Amniotic epithelial cell (primary cell): ENCODE data around the gene TACSTD2.
"Not testable (repeated sequence)": the region's sequence is repeated elsewhere in the genome, so short reads cannot be mapped to it uniquely, and the experiment has no call there.

Experiments
- DNase-seq: peaks from one replicate; pipeline ENCODE4 v3.0.0-alpha.2; 2010; ENCODE audit warnings: low read depth

Gene TACSTD2

GRCh38 chr1:58563715-58564114 lies 13.3 kb downstream of the TACSTD2 start:
- DNase-seq: not testable (repeated sequence)

GRCh38 chr1:58561633-58562032 lies 15.4 kb downstream of the TACSTD2 start:
- DNase-seq: no peak

GRCh38 chr1:58555393-58555792 lies 21.7 kb downstream of the TACSTD2 start:
- DNase-seq: no peak

GRCh38 chr1:58551186-58552140 lies 25.6 kb downstream of the TACSTD2 start:
- DNase-seq: no peak

- peak; percentile 24 for DNase-seq
These were observed 27.8 kb downstream of the TACSTD2 start for GRCh38 chr1:58549291-58549690.

GRCh38 chr1:58548371-58548770 lies 28.7 kb downstream of the TACSTD2 start:
- DNase-seq: peak; percentile 75

- DNase-seq: peak; percentile 95
These were observed 30.3 kb downstream of the TACSTD2 start, which contains the start of gene OMA1 for GRCh38 chr1:58546520-58547308. Gene OMA1, minus strand, starts transcription at chr1:58546726. Its CDS starts 7,432 bp downstream, at chr1:58539294.

- peak; percentile 59 for DNase-seq
These were observed 31.2 kb downstream of the TACSTD2 start for GRCh38 chr1:58545591-58546519.

GRCh38 chr1:58543260-58543659 lies 33.8 kb downstream of the TACSTD2 start:
- DNase-seq: no peak

GRCh38 chr1:58539553-58539952 lies 37.5 kb downstream of the TACSTD2 start:
- no peak for DNase-seq

- DNase-seq: no peak
These were observed 38.2 kb downstream of the TACSTD2 start for GRCh38 chr1:58538821-58539220.

GRCh38 chr1:58531842-58532241 lies 45.2 kb downstream of the TACSTD2 start:
- DNase-seq: not testable (repeated sequence)

GRCh38 chr1:58529284-58529683 lies 47.8 kb downstream of the TACSTD2 start:
- DNase-seq: no peak

GRCh38 chr1:58528518-58528917 lies 48.5 kb downstream of the TACSTD2 start:
- peak; percentile 88 for DNase-seq
